HL-60 (cell line): ENCODE results near the gene GPBP1.

ENCODE experiments used
- DNase-seq, 2 experiments: peaks; one replicate each; pipeline ENCODE4 v3.0.0-alpha.2; 2010 to 2020; ENCODE audit warnings: low read depth in 1 of 2, low spot score in 1 of 2
- H3K27ac ChIP-seq: fragments of 250-450 bp; sonication (Bioruptor Pico); replicated peaks from 2 replicates; pipeline ENCODE4 v1.5.1; 2020; ENCODE audit warnings: mild to moderate bottlenecking, moderate library complexity
- H3K27me3 ChIP-seq: fragments of 250-450 bp; sonication (Bioruptor Pico); 2 replicates; pipeline ENCODE4 v1.5.1; 2021; ENCODE audit warnings: mild to moderate bottlenecking, moderate library complexity; ENCODE audit not compliant: insufficient read depth, poor library complexity, severe bottlenecking
- H3K4me3 ChIP-seq: replicated peaks from 2 replicates; pipeline ENCODE4 v1.5.1; 2011; ENCODE audit warnings: mild to moderate bottlenecking, control low read depth, low read length; ENCODE audit not compliant: insufficient read depth
- CTCF ChIP-seq: IDR thresholded peaks from one replicate; pipeline ENCODE4 v1.5.1; 2011; ENCODE audit warnings: low read length, control low read depth, inconsistent platforms; ENCODE audit not compliant: insufficient read depth
- GABPA ChIP-seq: IDR thresholded peaks from 2 replicates; pipeline ENCODE4 v1.6.1; 2012; ENCODE audit warnings: low read depth
- POLR2AphosphoS5 ChIP-seq: IDR thresholded peaks from 2 replicates; pipeline ENCODE4 v1.6.1; 2012; ENCODE audit warnings: low read depth
- REST ChIP-seq: IDR thresholded peaks from 2 replicates; pipeline ENCODE4 v1.6.1; 2012; ENCODE audit warnings: low read depth; ENCODE audit not compliant: insufficient replicate concordance
- SPI1 ChIP-seq: IDR thresholded peaks from 2 replicates; pipeline ENCODE4 v1.6.1; 2012; ENCODE audit warnings: low read depth, mild to moderate bottlenecking, borderline replicate concordance

The GPBP1 gene

GRCh38 chr5:57299986-57300385 is 126.1 kb downstream of the GPBP1 start:
- TF ChIP-seq CTCF, result no peak
- TF ChIP-seq SPI1, result peak; percentile 25; the same call in 1 of the 2 replicates
- H3K4me3 ChIP-seq, result no peak overlapping the region
- DNase-seq, result peak in 1 of 2 experiments; percentile 1
- no peak overlapping the region for H3K27ac ChIP-seq
- H3K27me3 ChIP-seq, result no peaks in the 10 kb centered on the region

- Histone ChIP-seq H3K27me3 (no peaks in the 10 kb centered on the region), H3K27ac (no peak overlapping the region), H3K4me3 (no peak overlapping the region)
- DNase-seq, result no peak
- no peak for TF ChIP-seq GABPA
- no peak for TF ChIP-seq POLR2AphosphoS5
- no peak for TF ChIP-seq SPI1
- TF ChIP-seq REST, result no peak
- TF ChIP-seq CTCF, result no peak
Measured at GRCh38 chr5:57302164-57302563, 128.3 kb downstream of the GPBP1 start.

GRCh38 chr5:57302643-57303042 is 128.8 kb downstream of the GPBP1 start:
- TF ChIP-seq REST (no peak), POLR2AphosphoS5 (no peak), SPI1 (no peak), GABPA (no peak), CTCF (no peak)
- no peak overlapping the region for H3K4me3 ChIP-seq
- H3K27ac ChIP-seq, result no peak overlapping the region
- no peak for DNase-seq
- no peaks in the 10 kb centered on the region for H3K27me3 ChIP-seq

GRCh38 chr5:57303985-57304384 is 130.1 kb downstream of the GPBP1 start:
- TF ChIP-seq GABPA (no peak), POLR2AphosphoS5 (no peak), SPI1 (no peak), REST (no peak), CTCF (no peak)
- H3K4me3 ChIP-seq, result no peak overlapping the region
- no peak for DNase-seq
- no peaks in the 10 kb centered on the region for H3K27me3 ChIP-seq
- no peak overlapping the region for H3K27ac ChIP-seq
